Osteoblast (primary cell): ENCODE results near the gene NOTCH2NLA. TPM values are rescaled to one million over a fixed set of nuclear protein-coding genes. Genes with fewer than 3 reads are reported as not detected.
"Not testable (repeated sequence)": the region's sequence is repeated elsewhere in the genome, so short reads cannot be mapped to it uniquely, and the experiment has no call there.

Experiments used
- DNase-seq: peaks from one replicate; pipeline ENCODE4 v3.0.0; 2011; ENCODE audit warnings: low spot score, mixed read lengths; ENCODE audit not compliant: insufficient read length; ENCODE audit errors: missing footprints
- H2AFZ ChIP-seq: 2 replicates; pipeline ENCODE4 v1.6.0; 2011; ENCODE audit warnings: mild to moderate bottlenecking, low read length
- H3K27ac ChIP-seq: 2 replicates; pipeline ENCODE4 v1.5.1; 2011; ENCODE audit warnings: mild to moderate bottlenecking, low read depth, low read length, moderate library complexity
- H3K27me3 ChIP-seq: 2 replicates; pipeline ENCODE4 v1.6.0; 2012; ENCODE audit warnings: mild to moderate bottlenecking, control low read depth, inconsistent platforms, low read length, moderate library complexity; ENCODE audit not compliant: insufficient read depth
- H3K36me3 ChIP-seq: 2 replicates; pipeline ENCODE4 v1.5.1; 2011; ENCODE audit warnings: mild to moderate bottlenecking, low read length, control low read depth, moderate library complexity; ENCODE audit not compliant: insufficient read depth
- H3K4me1 ChIP-seq: 2 replicates; pipeline ENCODE4 v1.5.1; 2011; ENCODE audit warnings: mild to moderate bottlenecking, low read length, control low read depth, moderate library complexity; ENCODE audit not compliant: insufficient read depth
- H3K4me2 ChIP-seq: 2 replicates; pipeline ENCODE4 v1.6.0; 2011; ENCODE audit warnings: mild to moderate bottlenecking, low read length; ENCODE audit not compliant: insufficient read depth
- H3K4me3 ChIP-seq: fragments of 200-600 bp; sonication (generic); 3 replicates; pipeline ENCODE4 v1.5.1; 2012; ENCODE audit warnings: mild to moderate bottlenecking, low read length, inconsistent platforms; ENCODE audit not compliant: insufficient read depth
- H3K79me2 ChIP-seq: 2 replicates; pipeline ENCODE4 v1.6.0; 2012; ENCODE audit warnings: mild to moderate bottlenecking, low read length, control low read depth, inconsistent platforms; ENCODE audit not compliant: insufficient read depth
- H3K9me3 ChIP-seq: 2 replicates; pipeline ENCODE4 v1.5.1; 2011; ENCODE audit warnings: low read depth, low read length, control low read depth
- H4K20me1 ChIP-seq: 2 replicates; pipeline ENCODE4 v1.6.0; 2012; ENCODE audit warnings: mild to moderate bottlenecking, low read length, control low read depth; ENCODE audit not compliant: insufficient read depth
- total RNA-seq: library from RNA; depleted of rRNA; stranded (reverse); fragments of >200 nt; gene quantifications from 2 replicates; pipeline ENCODE4 v1.2.3, GENCODE V29; 2012

Gene NOTCH2NLA
- total RNA-seq, 1 donor = 94.5 TPM

GRCh38 chr1:146264761-146265160, 35.9 kb upstream of the NOTCH2NLA start:
- not testable (repeated sequence) for H3K4me2 ChIP-seq, H3K27me3 ChIP-seq, H3K27ac ChIP-seq, H3K36me3 ChIP-seq, DNase-seq, H3K4me3 ChIP-seq, H2AFZ ChIP-seq, H3K79me2 ChIP-seq, H4K20me1 ChIP-seq, H3K9me3 ChIP-seq, H3K4me1 ChIP-seq

DNA sequence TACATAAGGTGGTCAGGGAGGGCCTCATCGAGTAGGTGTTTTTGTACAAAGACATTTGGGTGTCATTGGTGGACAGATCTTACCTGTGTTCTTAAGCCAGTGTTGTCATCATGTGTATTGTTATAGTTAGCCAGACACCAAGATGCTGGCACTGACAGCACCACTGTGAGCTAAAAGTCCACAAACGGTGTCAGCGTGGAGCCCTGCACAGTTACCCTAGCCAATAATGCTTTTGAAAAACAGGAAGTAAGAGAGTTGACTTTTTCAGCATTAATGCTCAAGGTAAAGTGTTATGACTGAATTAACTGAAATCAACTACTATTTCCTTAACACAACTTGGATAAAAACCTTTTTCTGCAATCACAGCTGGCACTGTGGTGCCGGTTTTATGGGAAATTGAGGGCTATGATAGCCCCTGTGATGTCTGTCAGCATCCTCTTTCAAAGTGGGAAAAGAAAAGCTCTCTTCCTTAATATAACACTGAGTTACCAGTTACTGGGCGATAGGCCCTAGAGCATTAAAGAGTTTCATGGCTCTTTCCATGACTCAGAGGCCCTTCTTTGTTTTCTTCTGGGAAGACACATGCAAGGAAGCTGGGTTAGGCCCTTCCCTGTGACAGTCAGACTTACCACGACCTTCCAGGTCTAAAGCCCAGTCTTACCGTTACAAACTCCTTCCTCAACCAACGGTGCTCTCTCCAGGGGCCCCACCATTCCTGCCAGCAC, 31.3 kb upstream of the NOTCH2NLA start:
- H3K79me2 ChIP-seq, DNase-seq: not testable (repeated sequence)

GRCh38 chr1:146257992-146258552, 29.3 kb upstream of the NOTCH2NLA start:
- not testable (repeated sequence) for H3K27ac ChIP-seq, H3K79me2 ChIP-seq, H2AFZ ChIP-seq, H3K36me3 ChIP-seq, DNase-seq, H3K27me3 ChIP-seq, H3K4me2 ChIP-seq, H4K20me1 ChIP-seq, H3K9me3 ChIP-seq, H3K4me3 ChIP-seq, H3K4me1 ChIP-seq

More for the DNA sequence above, 31.3 kb upstream of the NOTCH2NLA start:
- not testable (repeated sequence) for H3K4me3 ChIP-seq, H3K36me3 ChIP-seq, H3K27ac ChIP-seq, H4K20me1 ChIP-seq, H2AFZ ChIP-seq, H3K4me1 ChIP-seq, H3K27me3 ChIP-seq, H3K9me3 ChIP-seq, H3K4me2 ChIP-seq

DNA sequence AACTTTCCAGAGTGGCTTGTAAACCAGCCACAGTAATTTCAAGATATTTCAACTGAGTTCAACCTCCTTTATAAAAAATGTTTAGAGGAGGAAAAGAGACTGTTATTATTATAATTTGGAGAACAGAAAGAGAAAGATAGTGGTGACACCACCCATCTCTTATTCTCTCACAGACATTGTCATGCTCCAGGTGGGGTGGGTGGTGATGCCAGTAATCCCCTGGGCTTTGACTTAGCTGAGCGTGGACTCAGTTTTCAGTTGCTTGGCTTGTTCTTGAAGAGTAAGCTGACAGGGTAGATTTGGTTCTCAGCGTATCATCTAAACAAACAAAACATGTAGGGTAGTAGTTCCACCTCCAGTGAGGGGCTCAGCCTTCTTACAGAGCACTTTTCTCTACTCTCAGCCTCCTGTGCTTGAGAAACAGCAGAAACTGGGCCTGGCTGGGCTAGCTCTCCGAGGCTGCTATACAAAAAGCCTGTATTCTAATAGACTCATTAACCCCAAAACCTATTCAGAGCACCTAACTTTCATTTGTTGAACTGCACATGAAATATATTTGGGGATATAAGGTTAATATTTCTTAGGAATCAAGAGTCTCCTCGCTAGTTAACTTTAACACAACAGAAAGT, 25.9 kb upstream of the NOTCH2NLA start:
- H2AFZ ChIP-seq, H3K79me2 ChIP-seq, DNase-seq, H3K9me3 ChIP-seq, H3K4me3 ChIP-seq, H3K4me1 ChIP-seq, H3K36me3 ChIP-seq, H3K27me3 ChIP-seq, H3K27ac ChIP-seq, H4K20me1 ChIP-seq, H3K4me2 ChIP-seq: not testable (repeated sequence)

DNA sequence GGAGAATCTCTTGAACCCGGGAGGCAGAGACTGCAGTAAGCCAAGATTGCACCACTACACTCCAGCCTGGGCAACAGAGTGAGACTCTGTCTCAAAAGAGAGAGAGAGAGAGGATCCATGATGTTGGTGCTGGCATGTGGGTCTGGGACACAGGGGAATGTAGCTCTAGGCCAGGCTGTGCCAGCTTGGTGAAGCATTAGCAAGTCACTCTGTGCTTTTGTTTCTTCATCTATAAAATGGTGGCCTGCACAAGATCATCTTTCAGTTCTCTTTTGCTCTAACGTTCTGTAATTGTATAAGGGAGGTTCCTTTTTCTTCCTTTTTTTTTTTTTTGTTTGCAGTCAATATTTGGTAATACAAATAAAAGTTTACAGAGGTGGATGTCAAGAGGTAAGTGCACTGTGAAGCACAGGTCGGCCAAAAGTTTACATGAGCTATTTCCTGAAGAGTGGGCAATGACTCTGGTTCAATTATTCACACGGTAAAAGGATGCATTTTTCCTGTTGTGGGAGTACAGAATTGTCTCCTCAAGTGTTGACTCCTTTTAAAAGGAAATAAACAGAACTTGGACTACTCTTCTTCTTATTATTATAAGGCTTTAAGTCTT, 24.5 kb upstream of the NOTCH2NLA start:
- not testable (repeated sequence) for H3K36me3 ChIP-seq, H3K4me1 ChIP-seq, DNase-seq, H4K20me1 ChIP-seq, H2AFZ ChIP-seq, H3K9me3 ChIP-seq, H3K79me2 ChIP-seq, H3K27ac ChIP-seq, H3K27me3 ChIP-seq, H3K4me3 ChIP-seq, H3K4me2 ChIP-seq

DNA sequence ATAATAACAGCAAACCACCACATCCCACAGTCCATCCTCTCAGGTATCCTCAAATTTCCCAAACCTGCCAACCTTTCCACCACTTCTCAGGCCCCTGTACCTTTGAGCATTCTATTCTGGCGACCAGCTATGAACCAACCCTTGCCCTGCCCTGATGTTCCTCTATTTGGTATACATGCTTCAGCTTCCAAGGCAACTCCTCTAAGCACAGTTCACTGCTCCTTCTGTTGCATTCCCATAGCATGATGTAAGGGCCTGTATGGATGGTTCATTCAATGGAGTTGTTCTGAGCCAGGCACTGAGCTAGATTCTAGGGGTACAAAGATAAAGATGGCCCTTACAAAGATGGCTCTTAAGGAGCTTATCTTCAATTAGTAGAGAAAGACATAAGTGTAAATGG, 22.7 kb upstream of the NOTCH2NLA start:
- H3K4me2 ChIP-seq, H3K36me3 ChIP-seq, H3K4me1 ChIP-seq, H3K27me3 ChIP-seq, H3K27ac ChIP-seq, H3K4me3 ChIP-seq, H3K79me2 ChIP-seq, DNase-seq, H2AFZ ChIP-seq, H4K20me1 ChIP-seq, H3K9me3 ChIP-seq: not testable (repeated sequence)

- not testable (repeated sequence) for H3K79me2 ChIP-seq, H2AFZ ChIP-seq, H3K9me3 ChIP-seq, H3K4me3 ChIP-seq, H3K4me2 ChIP-seq, H4K20me1 ChIP-seq, DNase-seq, H3K36me3 ChIP-seq, H3K27ac ChIP-seq, H3K4me1 ChIP-seq, H3K27me3 ChIP-seq
These were observed 19.8 kb upstream of the NOTCH2NLA start for GRCh38 chr1:146248643-146249042.

DNA sequence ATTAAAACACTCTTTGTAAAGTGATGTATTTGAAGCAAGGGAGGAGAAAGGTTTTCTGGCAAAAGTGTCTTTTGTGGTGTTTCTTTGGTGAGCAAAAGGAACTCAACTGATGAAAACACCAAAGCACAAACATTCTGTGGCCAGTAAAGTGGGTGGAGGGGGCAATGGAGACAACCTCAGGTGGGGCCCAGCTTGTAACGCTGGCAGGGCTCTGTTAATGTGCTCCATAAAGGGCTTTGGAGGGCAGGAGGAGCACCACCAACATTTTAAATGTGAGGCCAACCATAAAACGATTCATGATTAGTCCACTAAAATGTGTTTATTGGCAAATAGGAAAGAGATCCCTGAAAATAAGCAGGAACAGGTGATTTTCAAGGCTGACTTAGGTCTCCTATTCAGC, 7.8 kb upstream of the NOTCH2NLA start:
- not testable (repeated sequence) for H3K36me3 ChIP-seq, H3K79me2 ChIP-seq, H4K20me1 ChIP-seq, H3K27ac ChIP-seq, H3K4me2 ChIP-seq, H3K4me1 ChIP-seq, H3K9me3 ChIP-seq, H3K4me3 ChIP-seq, DNase-seq, H3K27me3 ChIP-seq, H2AFZ ChIP-seq
